GM12874 (cell line): ENCODE results near the gene CSNK2A2.

ENCODE experiments used
- TF ChIP-seq, protein P1 (sequence below): IDR thresholded peaks from 2 replicates; pipeline ENCODE4 v1.5.1; 2011; ENCODE audit warnings: low read depth, mild to moderate bottlenecking, control low read depth, low read length, moderate library complexity; ENCODE audit not compliant: insufficient read depth

Gene CSNK2A2

DNA sequence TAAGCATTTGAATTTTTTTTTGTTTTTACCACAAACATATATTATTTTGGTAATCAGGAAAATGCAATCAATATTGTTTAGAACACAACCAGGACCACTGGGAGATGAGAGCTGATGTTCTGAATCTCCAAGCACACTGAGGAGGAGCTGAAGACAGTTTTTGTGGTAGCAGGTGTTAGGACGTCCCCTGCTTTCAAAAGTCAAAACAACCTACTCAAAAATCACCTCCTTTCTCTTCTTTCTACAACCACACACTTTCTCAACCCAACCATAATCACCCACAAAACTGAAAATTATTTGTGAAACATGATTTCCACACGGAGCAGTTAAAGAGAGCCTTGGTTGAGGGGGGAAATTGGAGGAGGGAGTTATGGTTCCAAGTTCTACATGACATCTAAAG is 42.1 kb downstream of the CSNK2A2 start:
- TF ChIP-seq, protein P1, sequence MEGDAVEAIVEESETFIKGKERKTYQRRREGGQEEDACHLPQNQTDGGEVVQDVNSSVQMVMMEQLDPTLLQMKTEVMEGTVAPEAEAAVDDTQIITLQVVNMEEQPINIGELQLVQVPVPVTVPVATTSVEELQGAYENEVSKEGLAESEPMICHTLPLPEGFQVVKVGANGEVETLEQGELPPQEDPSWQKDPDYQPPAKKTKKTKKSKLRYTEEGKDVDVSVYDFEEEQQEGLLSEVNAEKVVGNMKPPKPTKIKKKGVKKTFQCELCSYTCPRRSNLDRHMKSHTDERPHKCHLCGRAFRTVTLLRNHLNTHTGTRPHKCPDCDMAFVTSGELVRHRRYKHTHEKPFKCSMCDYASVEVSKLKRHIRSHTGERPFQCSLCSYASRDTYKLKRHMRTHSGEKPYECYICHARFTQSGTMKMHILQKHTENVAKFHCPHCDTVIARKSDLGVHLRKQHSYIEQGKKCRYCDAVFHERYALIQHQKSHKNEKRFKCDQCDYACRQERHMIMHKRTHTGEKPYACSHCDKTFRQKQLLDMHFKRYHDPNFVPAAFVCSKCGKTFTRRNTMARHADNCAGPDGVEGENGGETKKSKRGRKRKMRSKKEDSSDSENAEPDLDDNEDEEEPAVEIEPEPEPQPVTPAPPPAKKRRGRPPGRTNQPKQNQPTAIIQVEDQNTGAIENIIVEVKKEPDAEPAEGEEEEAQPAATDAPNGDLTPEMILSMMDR: no peak

DNA sequence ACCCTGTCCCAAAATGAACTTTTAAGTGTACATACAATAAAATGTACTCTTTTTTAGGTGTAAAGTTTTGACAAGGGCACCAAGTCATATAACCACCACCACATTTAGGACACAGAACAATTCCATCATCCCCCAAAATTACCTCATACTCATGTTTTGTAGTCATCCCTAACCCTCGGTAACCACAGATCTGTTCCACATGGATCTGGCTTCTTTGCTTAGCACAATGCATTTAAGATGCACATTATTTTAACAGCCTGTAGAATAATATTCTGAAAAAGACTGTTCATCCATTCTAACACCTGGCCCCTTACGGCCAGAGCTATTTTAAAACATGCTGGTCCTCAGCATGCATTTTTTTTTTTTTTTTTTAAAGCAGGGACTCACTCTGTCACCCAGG is 43.6 kb downstream of the CSNK2A2 start:
- TF ChIP-seq, protein P1: no peak

DNA sequence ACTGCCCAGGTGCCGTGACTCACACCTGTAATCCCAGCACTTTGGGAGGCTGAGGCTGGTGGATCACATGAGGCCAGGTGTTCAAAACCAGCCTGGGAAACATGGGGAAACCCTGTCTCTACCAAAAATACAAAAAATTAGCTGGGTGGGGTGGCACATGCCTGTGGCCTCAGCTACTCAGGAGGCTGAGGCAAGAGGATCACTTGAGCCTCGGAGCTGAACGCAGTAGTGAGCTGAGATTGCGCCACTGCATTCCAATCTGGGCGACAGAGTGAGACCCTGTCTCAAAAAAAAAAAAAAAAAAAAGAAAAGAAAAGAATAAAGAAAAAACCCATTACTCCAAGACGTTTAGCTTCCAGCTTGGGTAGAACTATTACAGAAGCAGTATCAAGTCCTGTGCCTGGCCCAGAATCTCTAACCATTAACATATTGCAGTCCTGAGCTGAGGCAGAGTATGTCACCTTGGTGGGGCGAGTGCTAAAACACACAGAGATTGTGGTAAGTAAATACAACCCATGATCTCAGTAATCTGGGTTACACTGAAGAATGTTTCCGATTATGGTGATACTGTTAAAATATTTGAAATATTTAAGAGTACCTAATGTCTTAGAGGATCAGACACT is 45.5 kb downstream of the CSNK2A2 start:
- TF ChIP-seq, protein P1: no peak

DNA sequence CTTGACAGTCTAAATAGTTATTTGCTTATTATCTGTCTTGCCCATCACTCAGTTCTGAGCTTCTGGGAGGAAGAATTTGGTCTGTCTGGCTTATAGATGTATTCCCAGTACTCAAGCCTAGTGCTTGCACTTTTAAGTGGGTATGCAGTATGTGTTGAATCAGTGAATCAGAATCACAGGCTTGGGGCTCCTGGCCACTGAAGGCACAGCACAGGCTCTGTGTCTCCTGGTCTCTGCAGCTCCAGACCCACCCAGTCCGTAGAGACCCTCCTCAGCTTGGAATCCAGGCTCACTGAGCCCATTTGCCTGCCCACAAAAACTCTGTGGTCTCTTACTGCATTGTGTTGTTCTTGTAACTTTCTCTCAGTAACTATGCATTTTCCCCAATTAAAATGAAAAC is 49.4 kb downstream of the CSNK2A2 start:
- TF ChIP-seq, protein P1: no peak

DNA sequence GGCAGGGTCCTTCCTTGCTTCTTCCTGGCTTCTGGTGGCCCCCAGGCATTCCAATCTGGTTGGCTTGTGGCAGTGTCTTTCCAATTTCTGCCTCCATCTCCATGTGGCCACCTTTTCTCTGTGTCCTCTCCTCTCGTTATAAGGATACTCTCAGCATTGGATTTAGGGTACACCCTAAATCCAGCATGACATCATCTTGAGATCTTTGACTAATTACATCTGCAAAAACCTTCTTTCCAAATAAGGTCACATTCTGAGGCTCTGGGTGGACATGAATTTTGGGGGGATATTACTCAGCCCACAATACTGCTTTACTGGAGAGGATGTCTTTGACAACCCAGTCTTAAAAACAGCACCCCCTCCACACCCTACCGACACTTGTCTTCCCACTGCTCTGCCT is 49.8 kb downstream of the CSNK2A2 start:
- TF ChIP-seq, protein P1: no peak

DNA sequence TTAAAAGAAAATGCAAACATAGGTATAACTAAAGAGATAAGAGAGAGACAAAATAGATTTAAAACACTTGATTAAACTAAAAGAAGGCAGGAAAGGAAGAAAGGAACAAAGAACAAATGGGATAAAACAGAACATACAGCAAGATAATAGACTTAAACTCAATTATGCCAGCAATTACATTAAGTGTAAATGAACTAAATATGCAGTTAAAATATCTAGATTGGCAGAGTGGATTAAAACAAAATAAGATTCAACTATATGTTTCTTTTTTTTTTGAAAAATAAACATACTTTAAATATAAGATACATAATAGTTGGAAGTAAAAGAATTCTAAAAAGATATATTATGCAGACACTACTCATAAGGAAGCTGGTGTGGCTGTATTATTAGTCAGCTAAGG is 59.1 kb downstream of the CSNK2A2 start:
- TF ChIP-seq, protein P1: no peak

DNA sequence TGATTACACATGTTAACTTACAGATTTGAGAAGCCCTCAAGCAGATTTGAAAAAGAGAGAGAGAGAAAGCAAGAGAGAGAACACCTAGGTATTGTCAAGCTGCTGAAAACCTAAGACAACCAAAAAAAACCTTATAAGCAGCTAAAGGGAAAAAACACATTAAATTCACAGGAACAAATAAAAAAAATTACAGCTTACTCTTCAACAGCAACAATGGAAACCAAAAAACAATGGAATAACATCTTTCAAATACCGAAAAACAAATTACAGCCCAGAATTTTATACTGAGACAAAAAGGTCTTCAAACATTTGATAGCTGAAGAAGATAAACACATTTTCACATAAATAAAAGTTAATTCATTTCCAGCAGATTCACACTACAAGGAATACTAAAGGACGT is 60.3 kb downstream of the CSNK2A2 start:
- TF ChIP-seq, protein P1: no peak
